ENCODE measurements around the gene GRM3. TPM values are rescaled to one million over a fixed set of nuclear protein-coding genes. Genes with fewer than 3 reads are reported as not detected.

GRM3 gene
- total RNA-seq, 1 donor from 2014 or later: not detected

DNA sequence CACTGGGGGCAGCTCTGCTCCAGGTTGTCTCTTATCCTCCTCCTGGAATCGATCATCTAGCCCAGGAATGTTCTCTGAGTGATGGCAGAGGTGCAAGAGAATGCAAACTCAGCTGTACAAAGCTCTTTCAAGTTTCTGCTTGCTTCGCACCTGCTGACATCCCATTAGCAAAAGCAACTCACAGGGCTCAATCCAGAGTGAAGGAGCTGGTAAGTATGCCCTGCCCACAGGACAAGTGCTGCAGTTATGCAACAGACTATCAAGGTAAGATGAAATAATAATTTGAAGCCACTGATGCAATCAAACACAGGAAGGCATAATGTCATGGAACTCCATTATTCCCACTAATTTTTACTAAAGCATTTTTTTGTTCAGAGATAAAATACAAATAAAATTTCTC is 122.2 kb downstream of the GRM3 start:
- FAIRE-seq (no peak), DNase-seq (ENCODE audit: low read depth) (no peak)
- Mint-ChIP-seq H3K27me3 (ENCODE audit: low read depth, unreplicated experiment) (no peaks in the 10 kb centered on the region), H3K9me3 (ENCODE audit: unreplicated experiment) (no peaks in the 10 kb centered on the region), H3K27ac (ENCODE audit: unreplicated experiment) (no peak overlapping the region), H3K4me3 (ENCODE audit: unreplicated experiment) (no peak overlapping the region), H3K36me3 (ENCODE audit: low read depth, unreplicated experiment) (no peaks in the 10 kb centered on the region), H3K4me1 (ENCODE audit: low read depth, unreplicated experiment) (peaks cover 3% of the 10 kb centered on the region)
- no peak overlapping the region for H2AFZ ChIP-seq (ENCODE audit: low read depth, low read length)
- TF ChIP-seq, protein P1, sequence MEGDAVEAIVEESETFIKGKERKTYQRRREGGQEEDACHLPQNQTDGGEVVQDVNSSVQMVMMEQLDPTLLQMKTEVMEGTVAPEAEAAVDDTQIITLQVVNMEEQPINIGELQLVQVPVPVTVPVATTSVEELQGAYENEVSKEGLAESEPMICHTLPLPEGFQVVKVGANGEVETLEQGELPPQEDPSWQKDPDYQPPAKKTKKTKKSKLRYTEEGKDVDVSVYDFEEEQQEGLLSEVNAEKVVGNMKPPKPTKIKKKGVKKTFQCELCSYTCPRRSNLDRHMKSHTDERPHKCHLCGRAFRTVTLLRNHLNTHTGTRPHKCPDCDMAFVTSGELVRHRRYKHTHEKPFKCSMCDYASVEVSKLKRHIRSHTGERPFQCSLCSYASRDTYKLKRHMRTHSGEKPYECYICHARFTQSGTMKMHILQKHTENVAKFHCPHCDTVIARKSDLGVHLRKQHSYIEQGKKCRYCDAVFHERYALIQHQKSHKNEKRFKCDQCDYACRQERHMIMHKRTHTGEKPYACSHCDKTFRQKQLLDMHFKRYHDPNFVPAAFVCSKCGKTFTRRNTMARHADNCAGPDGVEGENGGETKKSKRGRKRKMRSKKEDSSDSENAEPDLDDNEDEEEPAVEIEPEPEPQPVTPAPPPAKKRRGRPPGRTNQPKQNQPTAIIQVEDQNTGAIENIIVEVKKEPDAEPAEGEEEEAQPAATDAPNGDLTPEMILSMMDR (IDR thresholded peaks at IDR 0.05; ENCODE audit: insufficient read depth, low read depth, low read length): no peak
- H3K36me3 ChIP-seq (ENCODE audit: insufficient read depth, low read length): no peaks in the 10 kb centered on the region
- H4K20me1 ChIP-seq (ENCODE audit: insufficient read depth, low read length): no peaks in the 10 kb centered on the region
- no peaks in the 10 kb centered on the region for H3K79me2 ChIP-seq (ENCODE audit: insufficient read depth, low read length)
- no peaks in the 10 kb centered on the region for H3K27me3 ChIP-seq (ENCODE audit: insufficient read depth, low read length)
- H3K27ac ChIP-seq (ENCODE audit: low read depth, low read length): no peak overlapping the region
- no peaks in the 10 kb centered on the region for H3K4me1 ChIP-seq (ENCODE audit: insufficient read depth, low read length)
- H3K9ac ChIP-seq (ENCODE audit: low read length): no peak overlapping the region
- no peak overlapping the region for H3K4me2 ChIP-seq (ENCODE audit: low read length)
- H3K4me3 ChIP-seq (ENCODE audit: insufficient read depth, low read depth, low read length): no peak overlapping the region
- no peaks in the 10 kb centered on the region for H3K9me3 ChIP-seq (ENCODE audit: insufficient read depth, low read depth, low read length)

DNA sequence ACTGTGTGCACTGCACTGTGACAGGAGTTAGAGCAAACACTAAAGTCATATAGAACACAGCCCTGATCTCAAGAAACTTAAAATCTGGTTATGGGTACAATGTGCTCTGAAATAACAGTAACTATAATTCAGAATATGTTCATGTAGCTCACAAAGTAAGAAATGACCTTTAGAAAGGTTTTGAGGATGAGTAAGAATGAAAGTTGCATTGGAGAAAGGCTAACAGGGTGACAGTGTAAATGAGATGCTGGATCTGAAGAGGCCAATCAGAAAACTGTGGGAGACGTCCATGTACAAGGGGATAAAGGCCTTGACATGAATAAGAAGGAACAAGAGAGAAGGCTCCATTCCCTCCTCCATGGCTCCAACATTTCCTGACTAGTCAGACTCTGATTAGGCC is 124.7 kb downstream of the GRM3 start:
- Mint-ChIP-seq H3K27me3 (ENCODE audit: low read depth, unreplicated experiment) (no peaks in the 10 kb centered on the region), H3K9me3 (ENCODE audit: unreplicated experiment) (no peaks in the 10 kb centered on the region), H3K36me3 (ENCODE audit: low read depth, unreplicated experiment) (no peaks in the 10 kb centered on the region), H3K27ac (ENCODE audit: unreplicated experiment) (no peak overlapping the region), H3K4me1 (ENCODE audit: low read depth, unreplicated experiment) (peaks cover 3% of the 10 kb centered on the region), H3K4me3 (ENCODE audit: unreplicated experiment) (peak overlapping the region; percentile 12)
- no peaks in the 10 kb centered on the region for H3K36me3 ChIP-seq (ENCODE audit: insufficient read depth, low read length)
- TF ChIP-seq EZH2 (IDR thresholded peaks at IDR 0.05; ENCODE audit: insufficient read depth, low read length): no peak
- TF ChIP-seq, protein P1 (IDR thresholded peaks at IDR 0.05; ENCODE audit: insufficient read depth, low read depth, low read length): no peak
- H3K4me3 ChIP-seq (ENCODE audit: insufficient read depth, low read depth, low read length): no peak overlapping the region
- H3K27me3 ChIP-seq (ENCODE audit: insufficient read depth, low read length): no peaks in the 10 kb centered on the region
- FAIRE-seq (no peak), DNase-seq (ENCODE audit: low read depth) (no peak)
- H3K4me2 ChIP-seq (ENCODE audit: low read length): no peak overlapping the region
- H2AFZ ChIP-seq (ENCODE audit: low read depth, low read length): no peak overlapping the region
- no peaks in the 10 kb centered on the region for H3K4me1 ChIP-seq (ENCODE audit: insufficient read depth, low read length)
- H3K9me3 ChIP-seq (ENCODE audit: insufficient read depth, low read depth, low read length): no peaks in the 10 kb centered on the region
- H3K9ac ChIP-seq (ENCODE audit: low read length): no peak overlapping the region
- H3K79me2 ChIP-seq (ENCODE audit: insufficient read depth, low read length): no peaks in the 10 kb centered on the region
- H4K20me1 ChIP-seq (ENCODE audit: insufficient read depth, low read length): no peaks in the 10 kb centered on the region
- no peak overlapping the region for H3K27ac ChIP-seq (ENCODE audit: low read depth, low read length)

DNA sequence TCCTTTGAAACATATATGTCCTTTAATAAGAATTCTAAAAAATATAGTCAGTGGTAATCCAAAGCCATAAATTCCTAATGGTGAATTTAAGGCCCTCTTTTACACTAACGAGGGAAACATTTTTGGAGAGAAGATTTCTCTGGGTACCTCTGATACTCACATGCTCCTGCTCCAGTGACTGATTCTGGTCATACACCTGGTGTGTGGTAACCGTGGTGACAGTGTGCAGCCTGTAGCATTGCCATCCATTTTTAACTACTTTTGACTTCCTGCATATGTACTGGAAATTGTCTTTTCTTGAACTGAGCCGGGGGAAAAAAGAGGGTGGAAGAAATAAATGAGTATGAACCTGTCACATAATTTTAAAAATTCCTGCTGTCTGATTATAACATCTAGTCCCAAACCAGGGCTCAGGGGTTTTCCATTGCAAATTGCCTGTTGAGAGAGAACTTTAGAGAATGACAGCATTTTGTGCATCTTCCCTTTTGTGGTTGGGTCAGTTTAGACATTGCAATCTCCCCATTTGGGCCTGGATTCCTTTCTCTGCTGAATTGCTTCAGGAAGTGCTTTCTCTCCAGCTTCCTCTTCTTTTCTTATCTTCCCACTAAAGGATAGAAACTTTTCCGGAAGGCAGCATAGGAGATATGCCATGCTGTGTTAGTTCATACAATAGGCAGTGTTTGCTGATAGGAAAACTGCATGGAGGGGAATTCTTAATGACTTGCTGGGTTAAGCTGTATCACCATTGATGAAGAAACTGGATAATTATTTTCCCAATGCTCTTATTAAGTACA is 125.5 kb downstream of the GRM3 start:
- Mint-ChIP-seq H3K9me3 (ENCODE audit: unreplicated experiment) (no peaks in the 10 kb centered on the region), H3K27me3 (ENCODE audit: low read depth, unreplicated experiment) (no peaks in the 10 kb centered on the region), H3K36me3 (ENCODE audit: low read depth, unreplicated experiment) (no peaks in the 10 kb centered on the region), H3K4me1 (ENCODE audit: low read depth, unreplicated experiment) (peaks cover 3% of the 10 kb centered on the region), H3K27ac (ENCODE audit: unreplicated experiment) (no peak overlapping the region), H3K4me3 (ENCODE audit: unreplicated experiment) (no peak overlapping the region)
- no peak overlapping the region for H2AFZ ChIP-seq (ENCODE audit: low read depth, low read length)
- no peaks in the 10 kb centered on the region for H3K9me3 ChIP-seq (ENCODE audit: insufficient read depth, low read depth, low read length)
- FAIRE-seq: no peak
- no peak overlapping the region for H3K9ac ChIP-seq (ENCODE audit: low read length)
- no peaks in the 10 kb centered on the region for H3K4me1 ChIP-seq (ENCODE audit: insufficient read depth, low read length)
- no peaks in the 10 kb centered on the region for H3K27me3 ChIP-seq (ENCODE audit: insufficient read depth, low read length)
- H3K4me2 ChIP-seq (ENCODE audit: low read length): no peak overlapping the region
- H3K27ac ChIP-seq (ENCODE audit: low read depth, low read length): no peak overlapping the region
- no peak overlapping the region for H3K4me3 ChIP-seq (ENCODE audit: insufficient read depth, low read depth, low read length)
- no peak for TF ChIP-seq EZH2 (IDR thresholded peaks at IDR 0.05; ENCODE audit: insufficient read depth, low read length)
- TF ChIP-seq, protein P1 (IDR thresholded peaks at IDR 0.05; ENCODE audit: insufficient read depth, low read depth, low read length): no peak
- H3K79me2 ChIP-seq (ENCODE audit: insufficient read depth, low read length): no peaks in the 10 kb centered on the region
- no peak for DNase-seq (ENCODE audit: low read depth)
- H4K20me1 ChIP-seq (ENCODE audit: insufficient read depth, low read length): no peaks in the 10 kb centered on the region
- no peaks in the 10 kb centered on the region for H3K36me3 ChIP-seq (ENCODE audit: insufficient read depth, low read length)
